ENCODE results near the gene PRKN. TPM values are rescaled to one million over a fixed set of nuclear protein-coding genes. Genes with fewer than 3 reads are reported as not detected.

Gene PRKN
- total RNA-seq, 4 donors from 2014 or later = 5.5 to 17.9 (median 6.8) TPM

DNA sequence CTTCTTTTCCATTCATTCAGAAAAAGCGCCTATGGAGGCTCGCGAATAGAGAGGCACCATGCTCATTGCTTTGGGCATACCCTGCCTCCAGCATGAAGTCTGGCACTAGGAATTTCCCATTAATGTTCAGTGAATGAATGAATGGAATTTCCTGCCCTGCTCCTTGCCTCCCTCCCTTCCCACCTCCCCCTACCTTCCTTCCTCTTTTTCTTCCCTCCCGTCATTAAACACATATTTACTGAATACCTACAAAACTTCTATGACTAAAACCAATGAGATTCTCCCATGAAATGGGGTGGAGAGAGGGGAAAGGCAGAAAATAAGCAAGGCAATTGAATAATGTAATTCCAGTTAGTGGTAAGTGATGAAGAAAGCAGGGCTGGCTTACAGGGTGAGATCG is 1239.9 kb downstream of the PRKN start:
- TF ChIP-seq POLR2A (IDR thresholded peaks at IDR 0.05) = no peak
- no peak for TF ChIP-seq EP300 (IDR thresholded peaks at IDR 0.05)
- TF ChIP-seq, protein P1, sequence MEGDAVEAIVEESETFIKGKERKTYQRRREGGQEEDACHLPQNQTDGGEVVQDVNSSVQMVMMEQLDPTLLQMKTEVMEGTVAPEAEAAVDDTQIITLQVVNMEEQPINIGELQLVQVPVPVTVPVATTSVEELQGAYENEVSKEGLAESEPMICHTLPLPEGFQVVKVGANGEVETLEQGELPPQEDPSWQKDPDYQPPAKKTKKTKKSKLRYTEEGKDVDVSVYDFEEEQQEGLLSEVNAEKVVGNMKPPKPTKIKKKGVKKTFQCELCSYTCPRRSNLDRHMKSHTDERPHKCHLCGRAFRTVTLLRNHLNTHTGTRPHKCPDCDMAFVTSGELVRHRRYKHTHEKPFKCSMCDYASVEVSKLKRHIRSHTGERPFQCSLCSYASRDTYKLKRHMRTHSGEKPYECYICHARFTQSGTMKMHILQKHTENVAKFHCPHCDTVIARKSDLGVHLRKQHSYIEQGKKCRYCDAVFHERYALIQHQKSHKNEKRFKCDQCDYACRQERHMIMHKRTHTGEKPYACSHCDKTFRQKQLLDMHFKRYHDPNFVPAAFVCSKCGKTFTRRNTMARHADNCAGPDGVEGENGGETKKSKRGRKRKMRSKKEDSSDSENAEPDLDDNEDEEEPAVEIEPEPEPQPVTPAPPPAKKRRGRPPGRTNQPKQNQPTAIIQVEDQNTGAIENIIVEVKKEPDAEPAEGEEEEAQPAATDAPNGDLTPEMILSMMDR (IDR thresholded peaks at IDR 0.05) = no peak
- DNase-seq (ENCODE audit: low spot score in 2 of 2) = no peak
- no peaks in the 10 kb centered on the region for H3K36me3 ChIP-seq
- peaks cover 0 to 6% (median 0%) of the 10 kb centered on the region in 4 donors for H3K4me1 ChIP-seq
- H3K4me3 ChIP-seq = no peak overlapping the region
- no peak overlapping the region for H3K27ac ChIP-seq
- no peaks in the 10 kb centered on the region for H3K27me3 ChIP-seq
- H3K9me3 ChIP-seq = no peaks in the 10 kb centered on the region
- WGBS, 2 donors = 90 to 91% methylated on average over 5 of the region's 5 CpGs

DNA sequence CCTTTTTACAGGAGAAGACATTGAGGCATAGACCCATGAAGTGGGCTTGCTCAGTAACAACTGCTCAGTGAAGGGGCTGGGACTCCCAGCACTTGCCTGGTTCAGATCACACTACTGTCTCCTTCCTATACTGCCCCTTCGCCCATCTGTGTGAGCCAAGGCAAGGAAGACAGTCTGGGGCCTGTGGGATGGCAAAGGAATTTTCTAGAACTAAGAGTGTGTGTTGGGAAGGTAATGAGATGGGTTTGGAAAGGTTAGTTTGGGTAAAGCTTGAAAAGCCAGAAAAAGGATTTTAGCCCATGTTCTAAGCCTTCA is 1240.4 kb downstream of the PRKN start:
- 87 to 100% methylated on average over 1 of the region's 1 CpG for WGBS, 2 donors
- H3K36me3 ChIP-seq = no peaks in the 10 kb centered on the region
- no peak for TF ChIP-seq EP300 (IDR thresholded peaks at IDR 0.05)
- TF ChIP-seq, protein P1 (IDR thresholded peaks at IDR 0.05) = no peak
- TF ChIP-seq POLR2A (IDR thresholded peaks at IDR 0.05) = no peak
- H3K4me3 ChIP-seq = no peak overlapping the region
- no peaks in the 10 kb centered on the region for H3K9me3 ChIP-seq
- H3K4me1 ChIP-seq = peaks cover 0 to 11% (median 0%) of the 10 kb centered on the region in 4 donors
- H3K27ac ChIP-seq = no peak overlapping the region
- no peak for DNase-seq (ENCODE audit: low spot score in 2 of 2)
- H3K27me3 ChIP-seq = no peaks in the 10 kb centered on the region

DNA sequence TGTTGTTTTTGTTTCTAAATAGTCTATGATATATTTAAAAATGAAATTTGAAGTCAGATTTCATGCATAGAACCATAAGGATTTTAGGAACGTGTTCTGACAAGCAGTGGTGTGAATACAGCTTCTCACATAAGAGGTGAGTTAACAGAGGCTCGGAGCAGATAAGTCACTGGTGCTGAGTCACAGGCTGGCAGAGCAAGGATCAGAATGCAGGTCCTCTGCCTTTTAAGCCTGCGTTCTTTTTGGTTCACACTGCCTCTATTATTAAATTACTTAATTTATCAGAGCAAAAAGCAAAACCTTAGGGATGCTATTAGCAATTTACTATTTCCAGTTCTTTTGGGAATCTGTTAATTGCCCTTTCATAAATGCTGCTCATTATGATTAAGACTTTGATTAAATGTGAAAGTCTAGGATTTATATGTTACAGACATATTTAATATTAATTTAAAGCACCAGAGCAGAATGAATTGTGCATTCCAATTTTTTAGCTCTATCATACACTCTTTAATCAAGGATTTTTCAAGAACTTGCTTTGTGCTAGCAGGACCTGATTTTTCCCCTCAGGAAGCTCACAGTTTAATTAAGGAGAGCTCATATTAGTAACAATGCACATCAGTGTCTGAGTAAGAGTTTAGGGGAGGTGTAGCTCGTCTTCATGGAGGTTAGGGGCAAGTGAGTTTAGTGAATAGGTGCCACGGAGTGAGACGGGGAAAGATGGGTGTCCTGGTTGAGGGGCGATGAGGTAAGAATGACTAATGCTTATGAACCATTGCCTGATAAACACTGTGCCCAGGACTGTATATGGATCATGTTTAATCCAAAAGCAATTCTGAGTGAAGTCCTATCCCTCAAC is 1241.0 kb downstream of the PRKN start:
- H3K27ac ChIP-seq = no peak overlapping the region

DNA sequence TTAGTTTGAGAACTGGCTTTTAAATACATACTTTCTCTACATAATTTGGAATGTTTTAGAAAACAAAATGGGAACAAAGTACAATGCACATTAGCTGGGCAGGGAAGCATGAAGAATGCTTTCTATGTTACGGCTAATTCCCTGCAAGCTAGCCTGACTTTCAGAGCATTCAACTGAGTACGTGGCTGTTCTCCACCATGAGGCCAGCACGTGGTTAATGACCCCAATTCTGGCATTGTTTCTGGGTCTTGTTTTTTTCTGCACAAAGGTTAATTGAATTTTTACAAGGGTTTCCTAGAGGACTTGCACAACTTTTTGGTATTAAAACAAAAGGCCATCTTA is 1245.1 kb downstream of the PRKN start:
- peak in 1 of 2 donors; percentile 7 for DNase-seq (ENCODE audit: low spot score in 2 of 2)
- Histone ChIP-seq H3K27ac (peak overlapping the region in 2 of 4 donors; percentile 42 to 52), H3K4me3 (no peak overlapping the region), H3K9me3 (no peaks in the 10 kb centered on the region), H3K27me3 (no peaks in the 10 kb centered on the region), H3K36me3 (no peaks in the 10 kb centered on the region), H3K4me1 (peaks cover 0 to 22% (median 0%) of the 10 kb centered on the region in 4 donors)
- TF ChIP-seq, protein P1 (IDR thresholded peaks at IDR 0.05) = no peak
- peak in 1 of 2 donors; percentile 64 for TF ChIP-seq EP300 (IDR thresholded peaks at IDR 0.05)
- 15% methylated on average over 3 of the region's 3 CpGs for WGBS, 2 donors

More for the DNA sequence above, 1241.0 kb downstream of the PRKN start:
- TF ChIP-seq EP300 (IDR thresholded peaks at IDR 0.05) (no peak), POLR2A (IDR thresholded peaks at IDR 0.05) (no peak)
- TF ChIP-seq, protein P1 (IDR thresholded peaks at IDR 0.05) = no peak
- no peaks in the 10 kb centered on the region for H3K36me3 ChIP-seq
- H3K9me3 ChIP-seq = no peaks in the 10 kb centered on the region
- no peaks in the 10 kb centered on the region for H3K27me3 ChIP-seq
- H3K4me3 ChIP-seq = no peak overlapping the region
- H3K4me1 ChIP-seq = peaks cover 0 to 17% (median 0%) of the 10 kb centered on the region in 4 donors
- DNase-seq (ENCODE audit: low spot score in 2 of 2) = no peak
- WGBS, 2 donors = 74% methylated on average over 7 of the region's 7 CpGs

DNA sequence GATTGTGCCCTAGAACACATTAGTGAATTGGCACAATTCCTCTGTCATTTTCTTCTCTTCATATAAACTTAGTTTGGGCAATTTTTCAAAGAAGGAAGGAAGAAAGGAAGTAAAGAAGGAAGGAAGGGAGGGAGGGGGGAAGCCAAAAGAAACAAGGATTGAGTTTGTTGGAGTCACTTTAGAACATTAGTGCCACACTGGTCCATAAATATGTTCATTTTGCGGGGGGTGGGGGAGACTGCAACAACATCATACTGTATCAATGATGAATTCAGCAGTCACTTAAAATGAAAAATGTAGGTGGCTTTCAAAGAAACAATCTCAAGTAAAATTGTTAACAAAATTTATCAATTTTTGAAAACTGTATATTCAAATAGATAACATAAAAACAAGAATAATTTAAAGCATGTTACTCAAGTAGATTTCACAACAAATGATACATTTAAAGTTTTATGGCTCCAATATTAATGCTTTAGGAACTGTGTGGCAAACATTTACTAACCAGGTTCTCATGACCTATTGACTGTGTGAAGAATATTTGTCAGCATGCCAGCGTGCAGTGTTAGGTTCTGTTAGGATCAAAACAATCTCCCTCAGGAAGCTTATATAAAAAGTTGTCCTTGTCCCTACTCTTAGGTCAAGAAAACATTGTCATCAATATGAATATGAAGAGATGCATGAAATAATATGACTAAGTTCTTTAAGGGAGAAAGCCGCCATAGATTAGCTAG is 1245.6 kb downstream of the PRKN start:
- peaks cover 0 to 22% (median 0%) of the 10 kb centered on the region in 4 donors for H3K4me1 ChIP-seq
- no peaks in the 10 kb centered on the region for H3K36me3 ChIP-seq
- WGBS, 2 donors = 47 to 48% methylated on average over 3 of the region's 3 CpGs
- no peaks in the 10 kb centered on the region for H3K27me3 ChIP-seq
- H3K27ac ChIP-seq = peak overlapping the region in 2 of 4 donors; percentile 42 to 52
- TF ChIP-seq, protein P1 (IDR thresholded peaks at IDR 0.05) = no peak
- TF ChIP-seq EP300 (IDR thresholded peaks at IDR 0.05) (no peak), POLR2A (IDR thresholded peaks at IDR 0.05) (no peak)
- H3K4me3 ChIP-seq = no peak overlapping the region
- H3K9me3 ChIP-seq = no peaks in the 10 kb centered on the region
- no peak for DNase-seq (ENCODE audit: low spot score in 2 of 2)

All from tibial nerve (tissue), 4 donors.